Ishikawa (cell line): ENCODE data around the gene LYRM2.

ENCODE experiments used
- CEBPB ChIP-seq: IDR thresholded peaks from 2 replicates; pipeline ENCODE4 v1.6.1; 2012
- CREB1 ChIP-seq: IDR thresholded peaks from 2 replicates; pipeline ENCODE4 v1.6.1; 2012; ENCODE audit warnings: low read depth
- EGR1 ChIP-seq: IDR thresholded peaks from 2 replicates; pipeline ENCODE4 v1.6.1; 2012
- EP300 ChIP-seq: IDR thresholded peaks from 2 replicates; pipeline ENCODE4 v1.6.1; 2012; ENCODE audit warnings: borderline replicate concordance
- FOXM1 ChIP-seq: IDR thresholded peaks from 2 replicates; pipeline ENCODE4 v1.6.1; 2012; ENCODE audit warnings: low read depth, borderline replicate concordance
- NFIC ChIP-seq: IDR thresholded peaks from 2 replicates; pipeline ENCODE4 v1.6.1; 2012
- RAD21 ChIP-seq: IDR thresholded peaks from 2 replicates; pipeline ENCODE4 v1.6.1; 2012; ENCODE audit warnings: low read depth
- TAF1 ChIP-seq: IDR thresholded peaks from 2 replicates; pipeline ENCODE4 v1.6.1; 2012; ENCODE audit warnings: low read depth, mild to moderate bottlenecking
- TCF12 ChIP-seq: IDR thresholded peaks from 2 replicates; pipeline ENCODE4 v1.6.1; 2012; ENCODE audit warnings: low read depth
- TEAD4 ChIP-seq: IDR thresholded peaks from 2 replicates; pipeline ENCODE4 v1.6.1; 2012
- YY1 ChIP-seq: IDR thresholded peaks from 2 replicates; pipeline ENCODE4 v1.6.1; 2012; ENCODE audit warnings: low read depth
- ZBTB7A ChIP-seq: IDR thresholded peaks from 2 replicates; pipeline ENCODE4 v1.6.1; 2012; ENCODE audit warnings: low read depth
- TF ChIP-seq, protein P1 (sequence below): IDR thresholded peaks from 2 replicates; pipeline ENCODE4 v1.6.1; 2012
- TF ChIP-seq, protein P2 (sequence below): IDR thresholded peaks from 2 replicates; pipeline ENCODE4 v1.6.1; 2012; ENCODE audit warnings: low read depth, mild to moderate bottlenecking
- TF ChIP-seq, protein P3 (sequence below): IDR thresholded peaks from 2 replicates; pipeline ENCODE4 v1.6.1; 2012

Gene LYRM2

DNA sequence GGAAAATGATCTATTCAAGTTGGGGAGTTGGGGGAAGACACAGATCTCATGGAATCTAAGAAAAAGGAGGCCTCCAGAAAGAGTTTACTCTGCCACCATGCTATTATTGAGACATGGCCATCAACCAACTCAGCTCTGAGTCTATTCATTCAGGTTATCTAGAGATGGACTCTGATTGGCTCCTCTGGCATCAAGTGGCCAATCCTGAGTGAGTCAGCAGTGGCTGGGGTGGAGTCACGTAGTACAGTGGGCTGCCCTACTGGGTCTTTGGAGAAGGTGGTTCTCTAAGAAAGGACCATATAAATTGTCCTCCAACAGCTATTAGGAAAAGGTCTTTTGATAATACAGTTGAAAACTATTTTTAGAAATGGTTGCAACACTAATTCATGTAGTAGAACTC is 42.1 kb downstream of the LYRM2 start:
- no peak for TF ChIP-seq RAD21
- TF ChIP-seq, protein P1, sequence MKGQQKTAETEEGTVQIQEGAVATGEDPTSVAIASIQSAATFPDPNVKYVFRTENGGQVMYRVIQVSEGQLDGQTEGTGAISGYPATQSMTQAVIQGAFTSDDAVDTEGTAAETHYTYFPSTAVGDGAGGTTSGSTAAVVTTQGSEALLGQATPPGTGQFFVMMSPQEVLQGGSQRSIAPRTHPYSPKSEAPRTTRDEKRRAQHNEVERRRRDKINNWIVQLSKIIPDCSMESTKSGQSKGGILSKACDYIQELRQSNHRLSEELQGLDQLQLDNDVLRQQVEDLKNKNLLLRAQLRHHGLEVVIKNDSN: no peak
- TF ChIP-seq TEAD4: no peak
- no peak for TF ChIP-seq ZBTB7A
- no peak for TF ChIP-seq TCF12
- TF ChIP-seq TAF1: no peak
- TF ChIP-seq, protein P2, sequence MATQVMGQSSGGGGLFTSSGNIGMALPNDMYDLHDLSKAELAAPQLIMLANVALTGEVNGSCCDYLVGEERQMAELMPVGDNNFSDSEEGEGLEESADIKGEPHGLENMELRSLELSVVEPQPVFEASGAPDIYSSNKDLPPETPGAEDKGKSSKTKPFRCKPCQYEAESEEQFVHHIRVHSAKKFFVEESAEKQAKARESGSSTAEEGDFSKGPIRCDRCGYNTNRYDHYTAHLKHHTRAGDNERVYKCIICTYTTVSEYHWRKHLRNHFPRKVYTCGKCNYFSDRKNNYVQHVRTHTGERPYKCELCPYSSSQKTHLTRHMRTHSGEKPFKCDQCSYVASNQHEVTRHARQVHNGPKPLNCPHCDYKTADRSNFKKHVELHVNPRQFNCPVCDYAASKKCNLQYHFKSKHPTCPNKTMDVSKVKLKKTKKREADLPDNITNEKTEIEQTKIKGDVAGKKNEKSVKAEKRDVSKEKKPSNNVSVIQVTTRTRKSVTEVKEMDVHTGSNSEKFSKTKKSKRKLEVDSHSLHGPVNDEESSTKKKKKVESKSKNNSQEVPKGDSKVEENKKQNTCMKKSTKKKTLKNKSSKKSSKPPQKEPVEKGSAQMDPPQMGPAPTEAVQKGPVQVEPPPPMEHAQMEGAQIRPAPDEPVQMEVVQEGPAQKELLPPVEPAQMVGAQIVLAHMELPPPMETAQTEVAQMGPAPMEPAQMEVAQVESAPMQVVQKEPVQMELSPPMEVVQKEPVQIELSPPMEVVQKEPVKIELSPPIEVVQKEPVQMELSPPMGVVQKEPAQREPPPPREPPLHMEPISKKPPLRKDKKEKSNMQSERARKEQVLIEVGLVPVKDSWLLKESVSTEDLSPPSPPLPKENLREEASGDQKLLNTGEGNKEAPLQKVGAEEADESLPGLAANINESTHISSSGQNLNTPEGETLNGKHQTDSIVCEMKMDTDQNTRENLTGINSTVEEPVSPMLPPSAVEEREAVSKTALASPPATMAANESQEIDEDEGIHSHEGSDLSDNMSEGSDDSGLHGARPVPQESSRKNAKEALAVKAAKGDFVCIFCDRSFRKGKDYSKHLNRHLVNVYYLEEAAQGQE: no peak
- TF ChIP-seq EGR1: no peak
- no peak for TF ChIP-seq CREB1
- TF ChIP-seq, protein P3, sequence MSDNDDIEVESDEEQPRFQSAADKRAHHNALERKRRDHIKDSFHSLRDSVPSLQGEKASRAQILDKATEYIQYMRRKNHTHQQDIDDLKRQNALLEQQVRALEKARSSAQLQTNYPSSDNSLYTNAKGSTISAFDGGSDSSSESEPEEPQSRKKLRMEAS: no peak
- TF ChIP-seq NFIC: no peak
- no peak for TF ChIP-seq YY1
- TF ChIP-seq FOXM1: no peak
- no peak for TF ChIP-seq EP300

DNA sequence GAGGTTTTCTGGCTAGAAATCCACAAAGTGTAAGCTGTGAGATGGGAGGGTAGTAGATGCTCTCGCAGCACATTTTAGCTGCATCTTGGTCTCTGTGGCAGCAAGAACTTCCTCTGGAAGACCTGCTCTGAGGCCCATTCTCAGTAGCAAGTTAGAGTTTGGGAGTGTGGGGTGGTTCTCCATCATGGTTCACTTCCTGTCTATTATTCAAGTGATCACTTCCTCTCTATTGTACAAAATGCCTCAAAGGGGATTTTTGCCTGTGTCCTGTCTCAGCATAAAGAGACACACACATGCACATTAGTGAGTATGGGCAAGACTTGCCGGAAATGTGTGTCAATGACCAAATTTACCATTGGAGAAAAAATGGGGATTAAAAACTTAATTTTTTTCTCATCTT is 42.5 kb downstream of the LYRM2 start:
- no peak for TF ChIP-seq ZBTB7A
- TF ChIP-seq, protein P1: no peak
- TF ChIP-seq CREB1: no peak
- TF ChIP-seq FOXM1: no peak

DNA sequence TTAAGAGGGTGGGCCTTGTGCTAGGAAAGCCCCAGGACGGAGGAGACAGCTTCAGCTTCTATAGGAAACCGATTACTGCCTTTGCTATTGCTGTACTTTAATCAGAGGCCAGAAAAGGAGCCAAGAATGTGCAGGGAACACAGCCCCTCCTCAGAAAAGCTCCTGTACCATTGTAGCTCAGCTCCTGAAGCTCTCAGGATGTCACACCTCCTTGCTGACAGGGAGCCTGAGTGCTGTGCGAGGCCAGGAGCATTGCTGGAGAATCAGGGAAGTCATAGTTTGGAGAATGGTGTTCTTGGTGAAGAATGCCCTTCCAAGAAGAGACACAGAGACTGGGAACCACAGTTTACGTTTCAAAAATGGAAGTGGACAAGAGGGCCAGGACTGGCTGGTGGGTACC is 46.8 kb downstream of the LYRM2 start:
- no peak for TF ChIP-seq CEBPB
- TF ChIP-seq, protein P1: no peak
- no peak for TF ChIP-seq RAD21
- TF ChIP-seq FOXM1: no peak
- TF ChIP-seq EGR1: no peak
- TF ChIP-seq, protein P2: no peak
- TF ChIP-seq ZBTB7A: no peak
- TF ChIP-seq TCF12: no peak

DNA sequence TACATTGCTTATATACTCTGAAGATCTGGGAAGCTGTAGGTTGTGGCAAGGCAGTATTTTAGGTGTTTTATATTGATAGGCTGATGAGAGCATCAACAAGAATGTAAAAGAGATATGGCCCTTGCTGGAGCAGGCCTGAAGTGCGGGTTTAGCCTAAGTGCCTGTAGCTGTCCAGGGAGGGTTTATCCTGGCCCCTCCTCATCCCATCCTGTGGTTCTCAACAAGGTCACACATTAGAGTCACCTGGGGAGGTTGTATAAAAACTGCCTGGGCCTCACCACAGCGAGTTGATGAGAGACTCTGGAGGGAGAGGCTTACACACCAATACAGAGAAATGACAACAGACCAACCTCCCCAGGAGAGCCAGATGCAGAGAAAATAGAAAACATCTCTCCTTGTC is 48.4 kb downstream of the LYRM2 start:
- no peak for TF ChIP-seq ZBTB7A
- no peak for TF ChIP-seq CEBPB
- no peak for TF ChIP-seq EP300
- TF ChIP-seq, protein P2: no peak
- TF ChIP-seq FOXM1: no peak
- TF ChIP-seq, protein P3: no peak
- TF ChIP-seq RAD21: no peak
- no peak for TF ChIP-seq EGR1
- no peak for TF ChIP-seq TEAD4
- no peak for TF ChIP-seq NFIC
- TF ChIP-seq, protein P1: no peak
- TF ChIP-seq YY1: no peak
- no peak for TF ChIP-seq TAF1
- TF ChIP-seq CREB1: no peak
- no peak for TF ChIP-seq TCF12
